Thyroid gland (tissue), 4 donors: ENCODE data around the gene PTPRJ.
A peak's percentile ranks its signal among the peaks of the same experiment; 100 is the strongest.

Experiments
- CTCF ChIP-seq, 6 experiments: fragments of 200-600 bp in 3 of 6; fragments of 450-650 bp in 3 of 6; sonication (generic) in 3 of 6; IDR thresholded peaks; one replicate each; pipeline ENCODE4 v1.5.1; 2016 to 2019; ENCODE audit warnings: antibody characterized with exemption in 6 of 6, mild to moderate bottlenecking in 2 of 6, inconsistent platforms in 1 of 6, moderate library complexity in 1 of 6
- POLR2A ChIP-seq, 2 donors: fragments of 450-650 bp; IDR thresholded peaks; one replicate each; pipeline ENCODE4 v1.6.1; 2017; ENCODE audit warnings: antibody characterized with exemption in 2 of 2, mild to moderate bottlenecking in 2 of 2, moderate library complexity in 1 of 2

- TF ChIP-seq POLR2A (IDR thresholded peaks at IDR 0.05) (no peak), CTCF (IDR thresholded peaks at IDR 0.05) (peak in 1 of 6 experiments; percentile 33)
These were observed 705 bp downstream of the PTPRJ start for GRCh38 chr11:47980907-47981621.
